Upper lobe of left lung (tissue), 6 donors: Measurements from ENCODE around the gene ZRANB2. TPM values are rescaled to one million over a fixed set of nuclear protein-coding genes. Genes with fewer than 3 reads are reported as not detected.

Experiments
- ATAC-seq, 2 donors: fragments of 200-7000 bp; cut with Tn5 transposase; one replicate each; pipeline ENCODE4 v1.9.1; 2022; ENCODE audit warnings: mild to moderate bottlenecking in 2 of 2, moderate library complexity in 2 of 2; ENCODE audit not compliant: low FRiP score in 2 of 2
- DNase-seq, 2 donors: peaks; one replicate each; pipeline ENCODE4 v3.0.0-alpha.2; 2019 to 2020
- H3K27ac ChIP-seq, 4 donors: fragments of 200-600 bp; sonication (generic); one replicate each; pipeline ENCODE4 v1.5.1; 2016 to 2019
- H3K27me3 ChIP-seq, 4 donors: fragments of 200-600 bp; sonication (generic); one replicate each; pipeline ENCODE4 v1.5.1; 2017 to 2019
- H3K36me3 ChIP-seq, 4 donors: fragments of 200-600 bp; sonication (generic); one replicate each; pipeline ENCODE4 v1.5.1; 2016 to 2019
- H3K4me1 ChIP-seq, 4 donors: fragments of 200-600 bp; sonication (generic); one replicate each; pipeline ENCODE4 v1.5.1; 2018 to 2019
- H3K4me3 ChIP-seq, 4 donors: fragments of 200-600 bp; sonication (generic); one replicate each; pipeline ENCODE4 v1.5.1; 2017 to 2019; ENCODE audit warnings: mild to moderate bottlenecking in 2 of 4, moderate library complexity in 1 of 4
- H3K9me3 ChIP-seq, 4 donors: fragments of 200-600 bp; sonication (generic); one replicate each; pipeline ENCODE4 v1.5.1; 2018 to 2019
- EP300 ChIP-seq, 4 donors: sonication (generic); formaldehyde crosslinking; IDR thresholded peaks; one replicate each; pipeline ENCODE4 v1.5.1; 2017; ENCODE audit warnings: antibody characterized with exemption in 4 of 4, control low read depth in 2 of 4
- POLR2A ChIP-seq, 4 donors: fragments of 450-650 bp; IDR thresholded peaks; one replicate each; pipeline ENCODE4 v1.5.1; 2016 to 2017; ENCODE audit warnings: antibody characterized with exemption in 4 of 4, mild to moderate bottlenecking in 2 of 4
- POLR2AphosphoS5 ChIP-seq, 2 donors: sonication (generic); formaldehyde crosslinking; IDR thresholded peaks; one replicate each; pipeline ENCODE4 v1.5.1; 2017; ENCODE audit warnings: antibody characterized with exemption in 2 of 2
- WGBS, 2 donors: methylation state at CpG; one replicate each; pipeline ENCODE4 v1.1.5; 2017 to 2018; 5-methylcytosine and 5-hydroxymethylcytosine counted together
- total RNA-seq, 6 donors: library from RNA; depleted of rRNA in 4 of 6; stranded (reverse); fragments of >200 nt in 4 of 6; gene quantifications; one replicate each; pipeline versions ENCODE4 v1.1.0 to v1.2.1, GENCODE V29; 2016 to 2021
- TF ChIP-seq, protein P1 (sequence below), 6 experiments: fragments of 450-650 bp in 4 of 6; fragments of 200-600 bp in 2 of 6; sonication (generic) in 2 of 6; IDR thresholded peaks; one replicate each; pipeline ENCODE4 v1.5.1; 2016 to 2019; ENCODE audit warnings: antibody characterized with exemption in 6 of 6
- donor health status: DM: no; HTN: no; CAD: no; lungs with moderate emphysema.
- donor health status: DM: no; HTN: yes; CAD: no; lungs with severe emphysema.

Gene ZRANB2, protein sequence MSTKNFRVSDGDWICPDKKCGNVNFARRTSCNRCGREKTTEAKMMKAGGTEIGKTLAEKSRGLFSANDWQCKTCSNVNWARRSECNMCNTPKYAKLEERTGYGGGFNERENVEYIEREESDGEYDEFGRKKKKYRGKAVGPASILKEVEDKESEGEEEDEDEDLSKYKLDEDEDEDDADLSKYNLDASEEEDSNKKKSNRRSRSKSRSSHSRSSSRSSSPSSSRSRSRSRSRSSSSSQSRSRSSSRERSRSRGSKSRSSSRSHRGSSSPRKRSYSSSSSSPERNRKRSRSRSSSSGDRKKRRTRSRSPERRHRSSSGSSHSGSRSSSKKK
- total RNA-seq = 100 to 1,000 TPM in 2 of 6 donors, 10 to 100 TPM in 4; 51.3 to 203 (median 69.7) TPM

DNA sequence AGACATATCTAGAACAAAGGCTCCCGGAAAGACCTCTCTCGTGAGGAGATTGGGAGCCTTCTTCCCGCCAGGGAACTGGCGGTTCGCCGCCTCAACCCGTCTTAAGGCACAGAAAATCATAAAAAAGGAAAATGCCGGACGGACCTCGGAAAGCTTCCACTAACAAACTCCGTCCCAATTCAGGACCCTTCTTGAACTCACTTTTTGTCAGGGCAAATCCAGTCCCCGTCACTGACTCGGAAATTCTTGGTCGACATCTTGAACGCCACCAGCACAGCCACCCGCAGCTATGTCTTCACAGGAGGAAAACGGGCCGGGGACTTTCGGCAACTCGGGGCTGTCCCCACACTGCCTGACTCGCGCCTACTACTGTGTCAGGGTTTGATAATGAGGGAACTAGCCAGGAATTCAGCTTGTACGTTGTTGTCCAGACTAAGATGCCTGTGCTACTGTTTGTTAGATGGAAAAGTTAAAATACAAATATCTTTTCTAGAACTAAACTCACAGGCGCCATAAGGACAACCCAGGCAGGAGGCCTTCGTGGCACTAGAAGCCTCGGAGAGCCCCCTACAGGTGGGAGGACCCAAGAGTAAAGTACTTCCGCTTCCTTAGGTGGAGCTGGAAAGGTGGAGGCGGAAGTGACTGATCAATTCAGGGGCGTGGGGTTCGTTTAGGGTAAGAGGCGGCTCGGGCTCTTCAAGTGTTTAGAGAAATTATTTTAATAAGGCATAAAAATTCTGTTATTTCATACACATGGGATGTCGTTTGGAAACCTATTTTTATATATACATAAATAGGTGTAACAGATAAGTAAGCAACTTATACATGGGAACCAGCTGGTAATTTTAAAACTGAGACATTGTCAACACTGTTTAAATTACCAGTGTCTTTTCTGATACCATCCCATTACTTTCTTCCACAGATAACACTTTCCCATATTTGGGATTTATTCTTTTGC, at the start of gene ZRANB2:
ZRANB2 (minus strand) TSS at position 297 of the 958 bp plus-strand sequence; CDS start at position 257, 40 bp downstream.
- 0% methylated on average over 33 of the region's 33 CpGs for WGBS, 2 donors
- Histone ChIP-seq H3K4me1 (peaks cover 22 to 34% (median 25%) of the 10 kb centered on the region in 4 donors), H3K27ac (peak within 1 kb of the TSS; percentile 87 to 94 (median 93)), H3K36me3 (peaks cover 5 to 25% (median 17%) of the 10 kb centered on the region in 4 donors), H3K9me3 (no peaks in the 10 kb centered on the region), H3K27me3 (no peaks in the 10 kb centered on the region), H3K4me3 (peak within 1 kb of the TSS; percentile 73 to 88 (median 80))
- peak in 3 of 4 donors; percentile 65 to 81 (median 68) for TF ChIP-seq POLR2A (IDR thresholded peaks at IDR 0.05)
- TF ChIP-seq, protein P1, sequence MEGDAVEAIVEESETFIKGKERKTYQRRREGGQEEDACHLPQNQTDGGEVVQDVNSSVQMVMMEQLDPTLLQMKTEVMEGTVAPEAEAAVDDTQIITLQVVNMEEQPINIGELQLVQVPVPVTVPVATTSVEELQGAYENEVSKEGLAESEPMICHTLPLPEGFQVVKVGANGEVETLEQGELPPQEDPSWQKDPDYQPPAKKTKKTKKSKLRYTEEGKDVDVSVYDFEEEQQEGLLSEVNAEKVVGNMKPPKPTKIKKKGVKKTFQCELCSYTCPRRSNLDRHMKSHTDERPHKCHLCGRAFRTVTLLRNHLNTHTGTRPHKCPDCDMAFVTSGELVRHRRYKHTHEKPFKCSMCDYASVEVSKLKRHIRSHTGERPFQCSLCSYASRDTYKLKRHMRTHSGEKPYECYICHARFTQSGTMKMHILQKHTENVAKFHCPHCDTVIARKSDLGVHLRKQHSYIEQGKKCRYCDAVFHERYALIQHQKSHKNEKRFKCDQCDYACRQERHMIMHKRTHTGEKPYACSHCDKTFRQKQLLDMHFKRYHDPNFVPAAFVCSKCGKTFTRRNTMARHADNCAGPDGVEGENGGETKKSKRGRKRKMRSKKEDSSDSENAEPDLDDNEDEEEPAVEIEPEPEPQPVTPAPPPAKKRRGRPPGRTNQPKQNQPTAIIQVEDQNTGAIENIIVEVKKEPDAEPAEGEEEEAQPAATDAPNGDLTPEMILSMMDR (IDR thresholded peaks at IDR 0.05) = peak; percentile 42 to 63 (median 52)
- TF ChIP-seq POLR2AphosphoS5 (IDR thresholded peaks at IDR 0.05) = peak; percentile 43 to 88
- no peak for TF ChIP-seq EP300 (IDR thresholded peaks at IDR 0.05)
- peak; percentile 87 to 89 for DNase-seq
- peak; percentile 98 for ATAC-seq

DNA sequence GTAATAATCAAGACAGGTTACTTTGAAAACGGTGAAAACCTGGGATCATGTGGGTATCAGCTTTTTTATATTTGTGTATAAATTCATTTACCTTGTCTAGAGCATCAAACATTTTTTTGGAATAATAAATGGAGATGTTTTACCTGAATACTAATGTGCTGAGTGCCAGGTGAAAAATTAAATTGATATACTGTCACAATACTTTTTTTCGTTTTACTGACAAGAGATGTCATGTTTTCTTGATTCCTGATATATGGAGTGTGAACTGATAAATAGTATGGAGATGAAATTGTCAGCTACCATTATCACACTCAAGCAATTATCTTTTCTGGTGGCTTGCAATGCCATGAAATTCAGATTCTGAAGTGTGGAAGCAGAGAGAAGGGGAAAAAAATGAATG, 47.2 kb upstream of the ZRANB2 start:
- H3K4me3 ChIP-seq = no peak overlapping the region
- no peak for ATAC-seq
- no peaks in the 10 kb centered on the region for H3K36me3 ChIP-seq
- H3K27me3 ChIP-seq = no peaks in the 10 kb centered on the region
- TF ChIP-seq, protein P1 (IDR thresholded peaks at IDR 0.05) = no peak
- TF ChIP-seq POLR2A (IDR thresholded peaks at IDR 0.05) = no peak
- TF ChIP-seq EP300 (IDR thresholded peaks at IDR 0.05) = no peak
- no peak for TF ChIP-seq POLR2AphosphoS5 (IDR thresholded peaks at IDR 0.05)
- WGBS, 2 donors = 79 to 80% methylated on average over 2 of the region's 2 CpGs
- H3K9me3 ChIP-seq = peaks cover 4 to 32% (median 24%) of the 10 kb centered on the region in 4 donors
- no peaks in the 10 kb centered on the region for H3K4me1 ChIP-seq
- H3K27ac ChIP-seq = no peak overlapping the region
- DNase-seq = no peak

DNA sequence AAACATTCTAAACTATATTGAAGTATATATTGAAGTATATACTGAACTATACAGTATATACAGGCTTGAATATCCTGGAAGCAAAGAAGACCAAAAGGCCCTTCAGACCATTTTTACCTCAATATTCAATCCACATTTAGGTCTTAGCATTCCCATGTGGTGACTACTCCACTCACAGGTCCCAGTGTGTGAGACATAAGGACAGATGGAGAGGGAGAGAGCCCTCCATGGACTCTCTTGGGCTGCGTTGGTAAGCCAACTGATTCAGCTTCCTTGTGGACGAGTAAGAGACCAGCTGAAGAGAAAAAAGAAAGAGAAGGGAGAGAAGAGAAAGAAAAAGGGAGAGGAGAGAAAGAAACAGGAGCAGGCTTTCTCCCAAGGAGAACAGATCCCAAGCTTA, 37.3 kb upstream of the ZRANB2 start:
- H3K36me3 ChIP-seq = no peaks in the 10 kb centered on the region
- TF ChIP-seq, protein P1 (IDR thresholded peaks at IDR 0.05) = no peak
- no peak for TF ChIP-seq POLR2A (IDR thresholded peaks at IDR 0.05)
- TF ChIP-seq POLR2AphosphoS5 (IDR thresholded peaks at IDR 0.05) = no peak
- no peak for TF ChIP-seq EP300 (IDR thresholded peaks at IDR 0.05)
- no peaks in the 10 kb centered on the region for H3K4me1 ChIP-seq
- no peaks in the 10 kb centered on the region for H3K9me3 ChIP-seq
- H3K27ac ChIP-seq = no peak overlapping the region
- H3K4me3 ChIP-seq = no peak overlapping the region
- no peak for ATAC-seq
- DNase-seq = no peak
- no peaks in the 10 kb centered on the region for H3K27me3 ChIP-seq
- WGBS, 2 donors = 64 to 76% methylated on average over 2 of the region's 2 CpGs

DNA sequence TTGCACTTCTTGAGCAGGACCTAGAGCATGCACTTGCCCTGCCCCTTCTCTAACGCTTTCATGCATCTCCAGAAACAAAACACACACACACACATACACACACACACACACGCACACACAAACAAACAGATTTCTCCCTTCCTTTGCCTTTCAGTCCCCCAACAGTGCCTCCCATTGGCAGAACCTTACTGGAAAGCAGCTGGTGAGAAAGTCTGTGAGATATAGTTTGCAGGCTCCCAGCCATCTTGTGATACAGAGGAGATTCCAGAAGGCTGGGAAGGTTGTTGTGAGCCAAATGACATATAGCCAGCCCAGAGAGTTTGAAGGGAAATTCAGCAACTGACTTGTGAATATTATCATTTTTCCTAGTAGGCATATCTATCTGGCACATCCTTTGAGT, 35.9 kb upstream of the ZRANB2 start:
- H3K9me3 ChIP-seq = no peaks in the 10 kb centered on the region
- no peak overlapping the region for H3K27ac ChIP-seq
- no peak overlapping the region for H3K4me3 ChIP-seq
- TF ChIP-seq EP300 (IDR thresholded peaks at IDR 0.05) = no peak
- TF ChIP-seq POLR2A (IDR thresholded peaks at IDR 0.05) = no peak
- no peak for TF ChIP-seq POLR2AphosphoS5 (IDR thresholded peaks at IDR 0.05)
- TF ChIP-seq, protein P1 (IDR thresholded peaks at IDR 0.05) = no peak
- H3K4me1 ChIP-seq = no peaks in the 10 kb centered on the region
- no peaks in the 10 kb centered on the region for H3K36me3 ChIP-seq
- no peaks in the 10 kb centered on the region for H3K27me3 ChIP-seq
- DNase-seq (no peak), ATAC-seq (no peak)
- WGBS, 2 donors = 76 to 81% methylated on average over 2 of the region's 2 CpGs
